HG02840 (cell line): ENCODE data around the gene RBBP8NL.
A peak's percentile ranks its signal among the peaks of the same experiment; 100 is the strongest.

ENCODE experiments used
- ATAC-seq: cut with Tn5 transposase; IDR thresholded peaks from one replicate; pipeline ENCODE4 v1.9.1; 2021; ENCODE audit warnings: mild to moderate bottlenecking, moderate library complexity, moderate number of reproducible peaks; ENCODE audit not compliant: unreplicated experiment, low FRiP score

The RBBP8NL gene

DNA sequence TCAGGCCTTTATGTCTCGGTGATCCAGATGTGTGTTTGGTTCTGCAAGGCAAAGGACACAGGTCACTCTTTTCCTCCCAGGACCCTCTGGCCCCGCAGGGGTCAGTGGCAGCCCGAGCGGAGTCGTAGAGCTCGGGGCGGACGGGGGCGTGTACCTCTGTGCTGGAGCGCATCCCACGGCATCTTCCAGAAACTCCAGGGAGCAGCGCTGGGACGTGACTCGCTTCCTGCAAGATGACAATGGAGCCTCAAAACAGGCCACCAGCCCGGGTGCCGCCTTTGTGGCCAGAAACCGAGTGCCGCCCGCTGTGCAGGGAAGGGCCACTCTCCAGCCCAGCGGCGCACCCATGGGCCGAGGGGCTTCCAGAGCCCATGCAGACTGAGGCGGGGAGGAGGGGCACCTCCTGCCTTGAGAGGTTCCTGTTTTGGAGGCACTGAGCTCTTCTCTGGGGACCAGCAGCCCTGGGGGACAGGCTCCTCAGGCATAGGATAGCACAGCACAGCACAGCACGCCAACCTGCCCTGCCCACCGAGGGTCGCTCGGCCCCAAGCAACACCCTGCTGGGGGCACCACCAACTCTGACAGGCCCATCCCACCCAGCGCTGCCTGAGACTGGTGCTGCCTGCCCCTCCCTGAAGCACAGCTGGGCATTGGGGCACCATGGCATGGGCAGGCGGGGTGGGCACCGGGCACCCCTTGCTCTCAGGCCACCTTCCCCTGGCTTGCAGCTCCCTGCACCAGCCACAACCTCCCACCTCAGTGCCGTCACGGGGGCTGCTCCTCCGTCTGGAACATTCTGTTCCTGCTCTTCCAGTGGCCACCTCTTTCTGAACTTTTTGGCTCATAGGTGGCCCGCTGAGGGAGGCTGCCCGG is 30.7 kb downstream of the RBBP8NL start:
- ATAC-seq: no peak

DNA sequence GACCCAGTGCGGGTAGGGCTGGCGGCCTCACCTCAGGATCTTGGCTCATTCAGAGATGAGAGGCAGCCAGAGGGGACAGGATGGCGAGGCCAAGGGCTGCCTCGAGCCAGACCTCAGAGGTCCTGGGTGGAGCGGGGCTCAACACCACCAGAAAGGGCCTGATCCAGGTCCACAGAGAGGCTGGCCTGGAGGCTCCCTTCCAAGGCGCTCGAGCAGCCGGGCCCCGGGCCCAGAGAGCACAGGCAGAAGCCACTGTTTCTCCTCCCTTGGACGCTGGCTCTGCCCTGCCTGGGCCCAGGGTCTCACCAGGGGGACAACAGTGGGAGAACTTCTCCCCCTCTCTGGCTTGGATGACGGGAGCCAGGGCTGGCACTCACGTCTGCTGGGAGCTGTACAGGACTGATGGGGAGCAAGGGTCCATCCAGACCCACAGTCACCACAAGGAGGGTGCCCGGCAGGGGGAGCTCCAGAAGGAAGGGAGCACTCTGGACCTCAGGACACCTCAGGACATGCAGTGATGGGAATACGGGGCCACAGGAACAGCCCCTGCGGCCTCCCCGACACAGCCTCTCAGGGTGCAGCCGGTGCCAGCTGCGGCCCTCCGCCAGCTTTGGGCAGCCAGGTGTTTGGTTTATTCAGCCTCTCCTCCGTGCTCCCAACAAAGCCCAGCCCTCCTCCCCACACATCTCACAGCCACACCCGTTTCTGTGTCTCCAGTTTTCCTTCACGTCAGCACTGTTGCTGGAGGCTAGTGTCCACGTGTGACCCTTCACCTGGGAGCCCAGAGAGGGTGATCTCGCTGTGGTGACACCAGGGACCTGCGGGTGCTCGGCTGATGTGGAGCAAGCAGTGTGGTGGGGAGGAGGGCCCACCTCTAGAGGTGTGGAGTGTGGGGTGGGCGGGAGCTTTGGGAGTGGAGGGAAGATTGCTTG is 31.8 kb downstream of the RBBP8NL start:
- ATAC-seq: no peak

DNA sequence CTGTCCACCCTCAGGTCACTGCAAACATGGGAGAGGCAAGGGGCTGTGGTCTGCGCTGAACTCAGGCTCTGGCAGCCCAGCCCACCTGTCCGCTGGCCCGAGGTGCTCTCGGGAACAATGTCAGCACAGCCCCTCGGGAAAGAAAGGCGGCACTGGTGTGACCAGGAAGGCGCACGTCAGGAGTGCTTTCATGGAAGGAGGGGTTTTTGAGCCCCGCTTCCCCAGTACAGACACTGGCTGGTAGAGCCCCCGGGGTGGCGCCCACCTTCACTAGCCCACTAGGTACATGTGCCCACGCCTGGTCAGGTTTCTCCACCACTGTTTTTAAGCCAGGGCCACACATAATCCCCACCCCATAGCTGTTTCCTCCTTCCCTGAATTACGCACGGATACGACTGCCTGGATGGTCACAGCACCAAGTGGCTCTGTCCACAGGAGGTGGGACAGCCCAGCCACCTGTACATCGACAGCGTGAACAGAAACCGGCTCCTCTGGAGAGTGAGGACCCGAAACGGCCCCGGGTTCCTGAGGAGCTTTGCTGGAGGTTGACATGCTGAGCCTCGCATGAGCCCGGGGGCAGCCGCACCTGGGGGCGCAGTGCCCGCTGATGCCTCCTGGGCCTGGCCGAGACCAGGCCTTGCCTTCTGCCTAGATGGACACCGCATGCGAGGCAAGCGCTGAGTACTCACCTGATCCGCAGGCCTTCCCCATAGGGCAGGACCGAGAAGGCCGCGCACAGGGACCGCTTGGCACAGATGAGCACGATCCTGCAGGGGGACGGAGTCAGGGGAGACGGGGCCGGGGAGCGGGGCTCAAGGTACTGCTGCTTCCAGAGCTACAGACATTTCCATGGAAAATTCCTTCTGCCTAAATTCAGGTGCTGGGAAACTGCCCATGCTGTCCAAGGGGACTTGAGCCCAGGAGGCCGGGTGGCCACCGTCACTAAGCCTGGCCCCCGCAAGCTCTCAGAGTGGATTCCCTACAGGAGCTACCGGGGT is 32.8 kb downstream of the RBBP8NL start:
- ATAC-seq: no peak

DNA sequence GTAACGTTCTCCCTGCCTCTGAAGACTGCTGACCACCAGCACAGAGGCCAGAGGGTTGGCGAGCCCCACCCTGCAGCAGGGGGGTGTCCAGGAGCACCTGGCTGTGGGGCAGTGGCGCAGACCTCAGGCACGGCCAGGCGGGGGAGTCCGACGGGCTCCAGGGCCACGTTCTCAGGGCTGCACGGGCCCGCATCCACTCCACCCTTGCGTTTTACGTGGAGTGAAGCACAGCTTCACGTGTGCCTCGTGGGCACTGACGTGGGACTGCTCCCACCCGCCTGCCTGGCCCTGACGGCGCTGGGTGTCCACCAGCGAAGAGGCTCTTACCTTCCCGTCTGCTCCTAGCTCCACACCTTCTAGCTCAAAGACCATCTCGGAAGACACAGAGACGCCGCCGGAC is 33.5 kb downstream of the RBBP8NL start:
- ATAC-seq: no peak

DNA sequence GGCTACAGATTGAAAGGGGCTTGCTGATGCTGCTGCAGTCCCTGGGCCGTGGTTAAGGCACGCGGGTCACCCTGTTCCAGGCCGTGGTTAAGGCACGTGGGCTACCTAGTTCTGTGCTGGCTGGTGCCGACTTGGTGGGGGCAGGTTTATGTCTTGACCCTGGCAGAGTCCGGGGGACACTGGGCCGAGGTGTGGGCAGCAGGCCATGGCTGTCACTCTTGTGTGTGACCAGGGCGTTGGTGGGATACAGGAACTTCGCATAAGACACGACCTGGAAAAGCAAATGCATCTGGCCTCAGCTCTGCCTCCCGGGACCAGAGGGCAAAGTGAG is 34.0 kb downstream of the RBBP8NL start:
- no peak for ATAC-seq

DNA sequence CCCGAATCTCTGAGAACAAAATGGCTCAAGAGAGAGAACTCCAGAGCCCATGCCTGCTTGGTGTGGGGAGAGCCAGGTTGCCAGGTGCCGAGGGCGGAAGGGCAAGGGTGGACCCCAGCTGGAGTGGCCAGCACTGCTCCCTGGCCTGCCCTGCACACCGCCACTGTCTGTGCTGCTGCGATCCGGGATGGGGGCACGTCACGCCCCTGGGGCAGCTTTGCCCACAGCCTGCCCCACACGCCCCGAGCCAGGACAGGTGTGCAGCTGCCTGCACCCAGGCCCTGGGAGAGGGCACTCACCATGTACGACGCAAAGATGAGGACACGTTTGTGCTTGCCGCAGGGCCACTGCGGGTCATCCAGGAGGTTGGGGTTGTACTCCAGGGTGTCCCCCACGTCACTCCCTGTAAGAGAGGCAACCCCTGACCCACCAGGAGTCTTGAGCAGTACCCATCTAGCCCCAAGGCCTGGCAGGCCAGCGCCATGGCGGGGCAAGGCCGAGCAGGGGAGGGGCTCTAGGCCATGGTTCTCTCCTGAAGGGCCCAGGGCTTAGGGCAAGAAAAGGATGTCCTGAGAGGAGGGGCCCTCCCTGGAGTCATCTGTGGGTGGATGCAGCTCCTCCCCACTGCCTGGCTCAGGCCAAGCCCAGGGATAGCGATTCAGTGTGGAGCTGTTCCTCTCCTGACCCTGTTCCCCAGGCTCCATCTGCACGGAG is 34.6 kb downstream of the RBBP8NL start:
- ATAC-seq: no peak

DNA sequence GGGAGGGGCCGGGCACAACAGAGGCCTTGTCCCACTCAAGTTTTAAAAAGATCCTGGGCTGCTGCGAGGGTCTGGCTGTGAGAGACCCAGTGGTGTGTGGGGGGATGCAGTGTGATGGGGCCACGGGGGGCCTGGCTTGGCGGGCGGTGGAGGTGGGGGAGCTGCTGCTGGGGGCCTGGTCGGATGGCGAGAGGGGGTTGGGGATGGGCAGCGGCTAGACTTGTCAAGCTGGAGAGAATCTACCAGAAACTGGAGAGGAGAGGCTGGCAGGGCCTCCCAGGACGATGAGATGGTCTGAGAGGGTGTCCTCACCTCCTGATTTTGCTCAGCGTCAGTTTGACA is 35.3 kb downstream of the RBBP8NL start:
- ATAC-seq: no peak

DNA sequence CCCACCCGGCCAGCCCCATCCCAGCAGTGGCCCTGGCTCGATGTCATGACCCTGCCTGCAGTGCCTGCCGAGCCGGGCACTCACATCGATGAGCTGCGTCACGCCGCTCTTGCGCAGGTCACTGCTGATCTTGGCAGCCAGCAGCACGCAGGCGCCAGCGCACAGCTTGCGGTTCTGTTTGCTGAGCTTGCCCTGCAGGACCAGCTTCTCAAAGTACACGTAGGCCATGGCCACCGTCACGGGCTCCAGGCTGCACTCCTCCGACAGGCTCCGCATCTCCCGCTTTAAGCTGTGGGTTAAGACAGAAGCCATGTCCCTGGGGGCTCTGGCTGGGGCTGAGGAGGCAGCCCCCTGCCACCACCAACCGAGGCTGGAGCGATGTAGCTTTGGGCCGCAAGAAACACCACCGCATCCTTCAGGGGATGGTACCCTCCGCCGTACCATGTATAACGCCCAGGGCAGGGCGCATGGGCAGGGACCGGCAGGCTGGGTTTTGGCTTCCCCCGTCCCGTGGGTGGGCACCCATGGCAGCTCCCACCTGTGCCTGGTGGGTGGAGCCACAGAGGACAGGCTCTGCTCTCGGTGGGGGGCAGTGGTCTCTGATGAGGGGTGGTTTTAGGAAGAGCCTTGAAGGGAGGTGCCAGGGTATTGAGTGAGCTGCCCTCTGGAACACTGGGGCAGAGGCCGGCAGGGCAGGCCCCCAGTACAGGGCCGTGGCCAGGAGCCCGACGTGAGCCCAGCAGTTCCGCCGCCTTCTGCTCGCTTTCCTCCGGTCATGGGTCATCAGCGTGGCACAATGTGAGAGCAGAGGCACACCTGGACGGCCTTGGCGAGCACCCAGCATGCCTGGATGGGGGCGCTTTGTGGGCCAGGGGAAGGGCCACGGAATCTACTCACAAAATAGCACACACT is 35.9 kb downstream of the RBBP8NL start:
- ATAC-seq: no peak

DNA sequence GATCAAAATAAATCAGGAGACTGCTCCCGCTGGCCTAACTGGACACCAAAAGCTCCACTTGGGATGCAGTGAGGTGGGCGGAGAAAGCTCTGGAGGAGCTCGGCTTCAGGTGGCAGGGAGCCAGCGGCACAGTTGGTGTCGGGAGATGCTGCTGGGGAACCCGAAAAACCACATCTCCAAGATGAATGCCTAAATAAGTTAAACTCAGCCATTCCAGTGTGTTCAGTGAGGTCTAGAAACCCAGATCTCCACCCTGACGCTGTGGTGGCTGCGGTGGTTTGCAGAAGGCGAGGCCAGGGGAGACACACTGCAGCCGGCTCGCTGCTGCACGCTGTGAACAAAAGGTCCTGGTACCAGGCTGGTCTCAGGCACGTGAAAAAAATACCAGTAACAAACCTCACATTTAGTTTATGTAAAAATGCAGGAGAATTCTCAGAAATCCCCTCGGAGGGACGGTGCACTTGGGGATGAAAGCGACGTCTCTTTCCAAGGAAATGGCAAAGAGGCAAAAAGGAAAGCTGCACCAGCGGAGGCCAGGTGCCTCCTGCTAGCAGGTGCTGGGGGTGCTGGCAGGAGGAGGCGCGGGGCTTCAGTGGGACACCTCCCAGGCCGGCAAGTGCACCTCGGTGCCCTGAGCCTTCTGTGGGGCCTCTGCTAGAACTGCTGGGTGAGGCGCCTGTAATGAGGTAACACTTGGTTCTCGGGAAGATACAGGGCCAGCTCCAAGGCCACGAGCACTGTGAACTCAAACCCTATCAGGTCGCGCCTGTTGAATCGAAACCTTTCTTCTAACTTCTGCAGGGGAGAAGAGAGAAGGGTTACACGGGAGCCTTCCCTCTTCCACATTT is 36.8 kb downstream of the RBBP8NL start:
- ATAC-seq: no peak

DNA sequence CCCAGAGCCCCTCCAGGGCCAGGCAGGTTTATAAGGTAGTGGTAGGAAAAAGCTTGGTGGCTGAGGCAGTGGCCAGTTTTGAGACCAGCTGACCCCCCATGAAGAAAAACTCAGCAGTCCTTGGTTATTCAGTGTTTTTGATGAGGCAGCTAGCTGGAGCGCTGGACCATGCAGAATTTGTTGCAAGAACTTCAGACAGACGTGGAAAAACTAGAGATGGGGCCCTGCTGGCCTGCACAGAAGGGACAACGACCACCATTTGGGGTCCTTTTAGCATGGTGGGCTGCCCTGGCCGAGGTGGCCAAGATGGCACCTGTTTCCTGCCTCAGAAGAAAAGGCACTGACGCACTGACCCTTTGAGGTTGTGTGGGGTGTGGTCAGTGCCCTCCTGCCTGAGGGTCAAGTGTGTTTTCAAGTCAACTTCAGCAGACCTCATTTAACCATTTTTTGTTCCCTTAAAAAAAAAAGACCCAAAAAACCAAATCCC is 37.7 kb downstream of the RBBP8NL start:
- no peak for ATAC-seq

DNA sequence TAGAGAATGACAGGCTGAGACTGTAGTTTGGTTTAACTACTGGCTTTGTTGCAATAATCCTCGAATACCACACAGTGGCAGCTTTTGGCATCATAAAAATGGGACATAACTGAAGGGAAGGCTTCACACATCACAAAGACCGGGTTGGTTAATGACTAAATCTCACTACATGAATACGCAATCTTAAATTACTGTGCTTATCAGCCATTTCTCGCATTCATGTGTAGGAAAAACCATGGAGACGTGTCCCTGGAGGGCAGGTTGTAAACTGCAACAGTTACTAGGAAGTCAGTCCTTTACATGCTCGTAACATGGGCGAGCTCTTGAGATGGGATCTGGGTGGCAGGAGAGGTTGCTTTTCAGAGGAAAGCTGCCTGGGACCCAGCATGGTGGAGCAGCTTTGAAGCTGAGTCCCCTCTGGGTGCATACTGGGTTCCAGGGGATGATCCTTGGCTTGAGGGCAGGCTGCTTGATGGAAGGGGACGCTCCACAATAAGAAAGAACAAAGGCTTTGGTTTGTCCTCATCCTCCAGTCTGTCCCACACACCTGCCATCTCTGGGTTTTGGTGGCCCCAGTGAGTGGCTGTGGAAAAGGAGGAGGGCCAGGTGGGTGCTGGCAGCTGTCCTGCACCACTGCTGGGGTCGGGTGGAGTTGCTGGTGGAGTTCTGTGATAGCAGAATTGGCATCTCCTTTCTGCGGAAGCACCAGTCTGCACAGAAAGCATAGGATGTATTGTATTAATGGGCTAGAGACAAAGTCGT is 38.3 kb downstream of the RBBP8NL start:
- ATAC-seq: no peak

DNA sequence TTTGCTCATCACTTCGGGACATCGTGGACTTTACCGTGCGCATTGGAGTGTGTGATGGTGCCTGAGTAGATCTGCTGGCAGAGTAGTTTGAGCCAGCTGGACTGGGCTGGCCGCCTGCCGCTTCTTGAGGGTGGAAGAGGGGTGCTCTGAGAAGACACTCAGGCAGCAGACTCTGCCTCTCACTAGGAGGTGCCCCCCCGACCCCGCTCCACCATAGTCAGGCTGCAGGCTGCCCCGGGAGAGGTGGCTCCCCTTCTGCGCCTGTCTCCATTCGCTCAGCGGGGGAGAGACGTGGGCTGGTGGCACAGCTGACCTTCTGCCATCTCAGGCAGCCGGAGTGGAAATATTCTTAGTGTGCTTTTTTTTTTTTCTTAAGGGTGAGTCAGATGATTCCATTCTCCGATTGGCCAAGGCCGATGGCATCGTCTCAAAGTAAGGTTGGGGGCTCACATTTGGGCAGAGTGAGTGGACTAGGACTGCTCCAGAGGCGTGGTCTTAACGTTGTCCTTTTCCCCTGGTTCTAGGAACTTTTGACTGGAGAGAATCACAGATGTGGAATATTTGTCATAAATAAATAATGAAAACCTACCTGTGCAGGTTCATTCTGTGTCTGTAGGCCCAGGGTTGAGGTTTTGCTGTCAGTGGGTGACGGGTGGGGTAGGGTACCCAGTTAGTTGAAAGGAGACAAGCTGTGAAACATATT is 39.3 kb downstream of the RBBP8NL start:
- no peak for ATAC-seq

DNA sequence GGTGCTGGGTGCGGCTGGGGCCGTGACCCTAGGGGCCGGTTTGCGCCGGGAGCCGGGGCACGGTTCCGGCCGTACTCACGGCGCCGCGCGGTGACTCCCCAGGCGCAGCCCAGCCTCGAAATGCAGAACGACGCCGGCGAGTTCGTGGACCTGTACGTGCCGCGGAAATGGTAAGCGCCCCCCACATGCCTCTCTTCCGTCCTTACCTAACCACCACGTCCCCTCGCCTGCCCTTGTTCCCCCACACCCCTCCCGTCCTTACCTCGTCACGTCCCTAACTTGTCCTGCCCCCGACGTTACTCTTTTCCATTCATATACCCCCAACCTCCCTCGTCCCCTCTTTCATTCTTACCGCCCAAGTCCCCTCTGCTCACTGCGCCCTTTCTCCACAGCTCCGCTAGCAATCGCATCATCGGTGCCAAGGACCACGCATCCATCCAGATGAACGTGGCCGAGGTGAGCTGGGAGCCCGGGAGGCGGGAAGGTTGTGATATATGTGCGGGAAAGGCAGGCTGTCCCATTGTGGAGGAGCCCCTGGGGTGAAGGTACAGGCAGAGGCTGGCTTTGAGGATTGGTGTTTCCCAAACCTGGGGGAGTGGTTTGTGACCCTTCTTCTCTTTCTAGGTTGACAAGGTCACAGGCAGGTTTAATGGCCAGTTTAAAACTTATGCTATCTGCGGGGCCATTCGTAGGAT is 40.0 kb downstream of the RBBP8NL start:
- no peak for ATAC-seq

DNA sequence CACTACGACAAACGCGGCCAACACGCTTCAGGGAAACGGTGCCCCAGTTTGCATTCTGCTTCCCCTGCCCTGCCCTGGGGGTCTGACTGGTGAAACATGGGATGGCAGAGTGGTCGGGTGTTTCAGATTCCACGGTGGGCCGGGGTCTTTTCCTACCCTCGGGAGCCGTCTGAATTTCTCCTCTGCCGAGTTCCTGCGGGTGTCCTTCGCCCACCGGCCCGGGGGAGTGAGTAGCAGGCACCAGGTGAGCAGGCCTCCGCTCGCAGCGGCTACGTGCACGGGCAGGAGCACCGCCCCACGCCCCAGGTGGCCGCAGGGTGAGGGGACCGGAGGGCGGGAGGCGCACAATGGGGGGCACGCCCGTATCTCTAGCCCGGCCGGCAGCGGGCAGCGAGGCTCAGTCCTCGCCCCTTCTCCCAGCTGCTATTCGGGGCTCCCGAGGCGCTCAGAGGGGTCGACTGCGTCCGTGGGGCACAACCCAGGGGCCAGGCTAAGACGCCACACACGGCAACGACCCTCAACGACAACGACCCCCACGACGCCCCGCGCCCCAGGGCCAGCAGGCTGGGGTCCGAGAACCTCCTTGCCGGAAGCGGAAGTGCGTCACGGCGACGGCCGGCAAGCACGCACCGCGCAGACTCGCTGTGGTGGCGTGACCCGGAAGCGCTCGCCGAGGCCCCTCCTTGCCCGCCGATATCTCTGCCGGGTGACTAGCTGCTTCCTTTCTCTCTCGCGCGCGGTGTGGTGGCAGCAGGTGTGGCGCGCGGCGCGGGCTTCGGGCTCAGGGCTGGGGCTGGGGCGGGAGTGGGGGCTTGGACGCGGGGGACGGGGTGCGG is 40.7 kb downstream of the RBBP8NL start, which contains the start of gene RPS21:
Gene RPS21 (plus strand): TSS at position 721 of the 836 bp plus-strand sequence. CDS start 236 bp downstream, outside the sequence.
- peak; percentile 71 for ATAC-seq
